Stimulated activated CD4-positive, alpha-beta T cell treated with anti-CD3 and anti-CD28 coated beads, Interleukin-1b, Interleukin-23, amount 100 ng/mL, for 4 hours (primary cell): ENCODE measurements around the gene VENTX.

Source experiments
- DNase-seq, 2 donors: peaks; one replicate each; pipeline ENCODE4 v3.0.0-alpha.2; 2020; ENCODE audit warnings: low read depth in 2 of 2

VENTX gene

DNA sequence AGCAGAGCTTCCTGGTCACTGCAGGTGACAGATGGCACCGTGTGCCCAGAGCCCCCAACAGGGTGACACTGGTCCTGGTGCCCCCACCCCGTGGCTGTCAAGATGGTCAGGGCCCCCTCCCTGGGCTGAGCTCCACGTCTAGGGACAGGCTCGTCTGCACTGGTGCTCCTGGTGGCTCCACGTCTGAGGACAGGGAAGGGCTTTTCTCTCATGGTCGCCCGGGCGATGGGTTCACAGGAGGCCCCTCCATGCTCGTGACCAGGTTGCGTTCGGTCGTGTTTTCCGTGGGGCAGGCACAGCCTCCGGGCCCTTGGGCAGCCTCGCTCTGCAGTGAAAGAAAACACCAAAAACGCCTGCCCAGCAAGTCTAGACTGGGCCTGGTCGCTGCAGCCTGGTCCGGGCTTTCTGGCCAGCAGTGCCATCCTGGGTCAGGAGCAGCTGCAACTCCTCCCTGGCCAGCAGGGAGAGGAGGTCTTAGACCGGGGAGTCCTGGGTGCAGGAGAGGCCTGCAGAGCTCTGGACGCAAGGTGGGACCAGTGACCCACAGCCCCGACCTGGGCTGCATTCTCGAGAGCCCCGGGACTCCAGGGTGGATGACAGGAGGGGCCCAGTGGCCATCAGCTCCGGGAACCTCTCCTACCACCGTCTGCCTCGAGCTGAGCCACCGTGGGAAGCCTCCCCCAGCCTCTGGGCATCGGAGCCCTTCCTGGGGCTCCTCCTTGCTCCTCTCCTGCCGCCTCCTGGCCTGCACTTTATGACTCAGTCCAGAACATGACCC lies 35.5 kb upstream of the VENTX start:
- DNase-seq, result no peak

DNA sequence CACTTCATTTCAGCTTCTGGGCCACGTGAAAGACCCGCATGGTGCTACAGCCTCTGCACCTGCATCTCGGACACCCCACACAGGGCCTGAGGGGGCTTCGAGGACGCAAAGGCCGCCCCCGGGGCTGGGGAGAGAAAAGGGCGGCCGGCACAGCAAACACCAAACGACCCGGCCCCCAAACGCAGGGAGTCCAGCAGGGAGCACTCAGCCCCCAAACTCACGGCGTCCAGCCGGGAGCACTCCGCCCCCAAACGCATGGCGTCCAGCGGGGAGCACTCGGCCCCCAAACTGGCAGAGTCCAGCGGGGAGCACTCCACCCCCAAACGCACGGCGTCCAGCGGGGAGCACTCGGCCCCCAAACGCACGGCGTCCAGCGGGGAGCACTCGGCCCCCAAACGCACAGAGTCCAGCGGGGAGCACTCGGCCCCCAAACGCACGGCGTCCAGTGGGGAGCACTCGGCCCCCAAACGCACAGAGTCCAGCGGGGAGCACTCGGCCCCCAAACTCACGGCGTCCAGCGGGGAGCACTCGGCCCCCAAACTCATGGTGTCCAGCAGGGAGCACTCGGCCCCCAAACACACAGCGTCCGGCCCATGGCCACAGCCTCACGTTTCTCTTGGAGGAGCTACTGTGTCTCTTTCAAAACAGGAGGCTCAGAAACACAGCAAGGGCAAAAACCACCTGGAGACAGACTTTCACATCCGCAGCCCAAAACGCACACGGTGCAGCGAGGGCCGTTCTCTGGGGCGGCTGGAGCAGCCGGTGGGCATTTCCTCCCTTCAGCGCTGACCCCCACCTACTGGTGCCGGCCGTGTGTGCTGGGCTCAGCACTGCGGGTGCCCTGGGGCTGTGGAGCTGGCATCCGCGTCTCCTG lies 34.6 kb upstream of the VENTX start:
- DNase-seq, result no peak

DNA sequence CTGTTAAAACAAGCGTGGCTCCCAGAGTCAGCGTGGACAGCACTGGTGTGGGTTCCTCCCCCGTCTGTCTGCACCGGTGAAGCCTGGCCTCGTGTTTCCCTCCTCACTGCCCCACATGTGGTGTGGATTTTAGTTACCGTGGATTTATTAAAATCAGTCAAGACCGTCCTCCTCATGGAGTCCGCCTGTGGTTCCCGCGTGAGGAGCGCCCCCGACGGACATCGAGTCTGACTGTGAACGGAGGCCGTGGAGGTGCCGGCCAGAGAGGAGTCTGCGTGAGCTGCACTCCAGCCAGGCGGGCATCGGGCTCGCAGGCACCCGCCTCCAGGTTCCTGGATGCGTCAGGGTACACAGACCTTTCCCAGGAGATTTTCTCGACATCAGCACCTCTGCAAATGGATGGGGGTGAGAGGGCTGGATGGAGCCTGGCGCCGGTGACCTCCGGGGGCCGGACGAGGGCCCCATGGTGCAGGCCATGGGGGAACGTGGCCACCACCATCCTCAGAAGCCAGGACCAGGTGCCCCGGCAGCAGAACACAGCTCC lies 33.9 kb upstream of the VENTX start:
- no peak for DNase-seq

DNA sequence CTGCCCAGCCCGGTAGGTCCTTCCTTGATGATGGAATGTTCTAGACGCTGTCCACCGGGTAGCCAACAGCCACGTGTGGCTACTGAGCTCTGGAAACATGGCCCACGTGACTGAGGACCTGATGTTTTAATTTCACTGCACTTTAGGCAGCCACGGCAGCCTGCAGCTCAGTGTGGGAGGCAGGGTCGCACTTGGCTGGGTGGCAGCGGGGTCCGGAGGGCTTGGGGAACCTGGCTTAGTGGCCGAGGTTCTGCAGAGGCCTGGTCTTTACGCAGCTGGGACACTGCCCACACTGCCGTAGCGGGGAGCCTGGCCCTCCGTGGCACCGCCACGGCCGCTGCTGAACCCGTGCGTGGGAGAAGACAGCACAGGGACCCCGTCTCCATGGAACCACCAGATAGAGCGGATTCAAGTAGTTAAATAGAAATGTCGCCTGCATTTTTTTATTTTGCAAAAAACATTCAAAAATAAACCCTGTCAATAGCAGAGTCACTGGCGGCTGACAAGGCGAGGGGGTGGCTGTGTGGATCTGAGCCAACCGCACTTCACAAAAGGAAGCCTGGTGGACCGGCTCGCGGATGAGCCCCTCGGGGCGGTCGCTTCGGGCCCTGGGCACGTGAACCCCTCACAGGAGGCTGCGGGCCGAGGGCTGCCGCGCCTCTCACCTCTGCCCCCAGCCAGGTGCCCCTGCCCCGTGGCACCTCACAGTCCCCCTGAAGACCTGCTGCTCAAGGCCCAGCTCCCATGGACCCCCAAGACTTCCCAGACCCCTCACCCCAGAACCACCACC lies 33.2 kb upstream of the VENTX start:
- DNase-seq, result no peak

DNA sequence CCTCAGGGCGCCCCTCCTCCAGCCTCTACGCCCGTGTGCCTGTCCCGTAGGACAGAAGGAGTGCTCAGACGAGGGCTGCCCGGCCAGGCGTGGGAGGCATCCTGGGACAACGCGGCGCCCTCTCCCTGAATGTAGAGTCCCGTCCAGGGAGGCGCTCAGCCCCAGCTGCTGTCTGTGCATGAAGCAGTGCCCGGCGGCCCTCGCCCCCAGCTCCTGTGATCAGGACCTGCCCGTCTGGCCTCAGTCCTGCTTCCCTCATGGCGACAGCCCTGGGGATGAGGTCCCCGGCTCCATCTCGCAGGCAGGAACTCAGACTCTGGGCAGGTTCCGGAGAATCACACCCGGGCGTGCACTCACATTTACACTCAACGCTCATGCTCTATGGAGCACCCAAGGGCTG lies 32.5 kb upstream of the VENTX start:
- DNase-seq, result no peak

DNA sequence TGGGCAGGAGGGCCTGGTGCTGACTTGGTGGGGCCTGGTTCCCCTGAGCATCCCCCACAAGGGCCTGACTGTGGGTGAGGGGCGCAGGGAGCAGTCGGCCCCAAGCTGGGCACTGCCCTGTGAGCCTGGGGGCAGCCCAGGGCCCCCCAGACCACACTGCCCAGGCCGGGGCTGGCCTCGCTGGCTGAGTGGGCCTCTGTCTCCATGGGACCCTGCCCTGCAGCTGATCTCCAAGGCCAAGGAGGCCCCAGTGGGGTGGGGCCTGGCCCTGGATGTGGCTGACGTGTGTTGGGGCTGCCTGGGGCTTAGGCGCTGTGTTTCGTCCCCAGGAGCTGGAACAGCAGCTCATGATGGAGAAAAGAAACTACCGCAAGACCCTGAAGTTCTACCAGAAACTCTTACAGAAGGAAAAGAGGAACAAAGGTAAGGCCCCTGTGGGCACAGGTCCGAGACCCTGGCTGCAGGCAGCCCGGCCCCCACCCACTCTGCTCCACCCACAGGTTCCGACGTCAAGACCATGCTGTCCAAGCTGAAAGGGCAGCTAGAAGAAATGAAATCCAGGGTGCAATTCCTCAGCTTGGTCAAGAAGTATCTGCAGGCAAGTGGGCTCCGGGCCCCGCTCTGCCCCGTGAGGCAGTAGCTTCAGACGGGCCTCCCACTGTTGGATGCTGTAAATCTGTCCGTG lies 31.2 kb upstream of the VENTX start:
- no peak for DNase-seq

DNA sequence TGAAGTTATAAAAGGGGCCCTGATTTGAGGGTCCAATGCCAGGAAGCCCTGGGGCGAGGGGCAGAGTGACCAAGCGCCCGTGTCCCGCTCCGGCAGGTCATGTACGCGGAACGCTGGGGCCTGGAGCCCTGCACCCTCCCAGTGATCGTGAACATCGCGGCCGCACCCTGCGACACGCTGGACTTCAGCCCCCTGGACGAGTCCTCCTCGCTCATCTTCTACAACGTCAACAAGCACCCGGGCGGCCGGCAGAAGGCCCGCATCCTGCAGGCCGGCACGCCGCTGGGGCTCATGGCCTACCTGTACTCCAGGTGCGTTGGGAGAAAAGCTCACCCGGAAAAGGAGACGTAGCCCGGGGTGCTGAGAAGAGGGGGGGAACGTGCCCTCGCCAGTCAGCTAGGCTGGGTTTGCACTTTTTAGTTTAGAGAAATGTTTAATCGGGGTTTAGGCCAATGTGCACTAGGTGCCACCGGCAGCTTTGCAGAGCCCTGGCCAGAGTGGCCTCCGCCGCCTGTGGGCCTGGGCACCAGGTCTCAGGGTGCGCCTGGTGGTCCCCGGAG lies 30.5 kb upstream of the VENTX start:
- DNase-seq, result no peak

DNA sequence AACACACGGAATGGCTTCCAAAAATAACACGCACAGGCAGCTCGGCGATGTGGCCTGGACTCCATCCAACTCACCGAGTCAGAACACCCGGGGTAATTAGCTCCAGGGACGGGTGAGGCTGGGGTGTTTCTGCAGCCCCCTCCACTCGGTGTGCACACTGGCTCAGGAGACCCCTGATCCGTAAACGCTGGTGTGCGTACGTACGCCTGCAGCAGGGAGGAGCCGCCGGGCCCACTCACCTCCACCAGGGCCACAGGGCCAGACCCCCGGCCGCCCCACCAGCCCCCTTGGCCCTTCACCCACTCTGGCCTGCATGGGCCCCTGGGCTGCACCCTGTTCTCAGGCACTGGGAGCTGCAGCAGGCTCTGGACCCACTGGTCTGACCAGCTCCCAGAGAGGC lies 30.0 kb upstream of the VENTX start:
- DNase-seq, result no peak

DNA sequence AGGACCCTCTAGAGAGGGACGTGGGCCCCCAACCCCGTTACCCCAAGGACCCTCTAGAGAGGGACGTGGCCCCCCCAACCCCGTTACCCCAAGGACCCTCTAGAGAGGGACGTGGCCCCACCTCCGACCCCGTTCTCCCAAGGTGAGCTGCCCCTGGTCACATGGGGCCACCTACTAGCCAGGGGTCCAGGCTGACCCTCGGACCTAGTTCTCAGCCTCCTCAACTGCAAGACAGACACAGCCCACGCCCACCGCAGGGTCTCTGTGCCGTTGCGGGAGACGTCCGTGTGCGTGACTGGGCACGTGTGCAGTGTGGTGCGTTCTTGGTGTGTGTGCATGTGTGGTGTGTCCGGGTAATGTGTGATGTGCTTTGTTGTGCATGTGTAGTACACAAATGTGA lies 29.2 kb upstream of the VENTX start:
- DNase-seq, result no peak

DNA sequence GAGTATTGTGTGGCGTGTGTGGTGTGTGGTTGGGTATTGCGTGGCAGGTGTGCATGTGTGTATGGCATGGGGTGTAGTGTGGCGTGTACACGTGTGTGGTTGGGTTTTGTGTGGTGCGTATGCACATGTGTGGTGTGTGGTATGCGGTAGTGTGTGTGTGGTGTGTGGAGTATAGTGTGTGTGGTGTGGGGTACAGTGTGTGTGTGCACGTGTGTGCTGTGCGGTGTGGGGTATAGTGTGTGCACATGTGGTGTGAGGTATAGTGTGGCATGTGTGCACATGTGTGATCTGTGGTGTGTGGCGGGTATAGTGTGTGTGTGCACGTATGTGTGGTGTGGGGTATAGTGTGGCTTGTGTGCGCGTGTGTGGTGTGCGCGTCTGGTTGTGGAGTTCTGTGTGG lies 28.5 kb upstream of the VENTX start:
- DNase-seq, result no peak

DNA sequence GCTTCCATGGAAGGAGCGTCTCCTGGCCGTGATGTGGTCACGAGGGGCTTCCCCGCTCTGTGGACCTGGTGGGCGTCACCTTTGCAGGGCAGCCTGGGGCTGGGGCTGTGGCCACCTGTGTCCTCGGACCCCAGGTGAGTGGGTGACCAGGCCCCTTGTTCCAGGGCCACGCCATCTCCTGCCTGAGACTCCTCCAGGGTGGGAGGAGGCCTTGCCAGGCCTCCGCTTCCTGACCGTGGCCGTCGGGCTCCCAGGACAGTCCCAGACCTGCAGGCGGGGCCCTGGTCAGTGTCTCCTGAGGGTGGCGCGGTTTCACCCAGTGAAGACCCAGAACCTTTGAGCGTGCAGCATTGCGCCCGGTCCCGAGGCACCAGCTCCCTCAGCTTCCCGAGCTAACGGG lies 28.0 kb upstream of the VENTX start:
- DNase-seq, result no peak

DNA sequence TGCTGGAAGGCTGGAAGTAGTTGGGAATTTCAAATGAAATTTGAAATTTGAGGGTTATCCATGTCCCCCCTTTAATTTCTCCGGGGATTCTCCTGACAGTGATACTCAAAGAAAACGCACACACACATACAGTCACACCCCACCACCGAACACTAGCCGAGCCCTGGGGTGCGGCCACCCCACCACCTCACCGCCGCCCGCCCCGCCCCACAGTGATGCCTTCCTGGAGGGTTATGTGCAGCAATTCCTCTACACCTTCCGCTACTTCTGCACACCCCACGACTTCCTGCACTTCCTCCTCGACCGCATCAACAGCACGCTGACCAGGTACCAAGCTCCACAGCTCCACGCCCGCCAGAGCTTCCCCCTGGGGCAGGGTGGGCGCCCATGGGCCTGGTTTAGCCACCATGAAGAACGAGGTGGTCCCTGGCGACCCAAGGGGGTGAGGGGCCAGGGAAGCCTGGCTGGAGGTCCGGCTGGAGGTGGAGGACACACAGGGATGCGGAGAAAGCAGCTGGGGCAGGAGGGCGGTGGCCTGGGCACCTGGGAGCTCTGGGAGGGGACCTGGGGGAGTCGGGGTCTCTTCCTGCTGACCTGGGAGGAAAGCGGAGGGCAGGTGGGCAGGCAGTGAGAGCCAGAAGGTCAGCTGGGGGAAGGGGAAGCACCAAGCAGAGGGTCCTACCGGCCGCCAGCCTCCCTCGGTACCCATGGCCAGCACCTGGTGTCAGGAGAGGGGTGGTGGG lies 27.1 kb upstream of the VENTX start:
- no peak for DNase-seq

DNA sequence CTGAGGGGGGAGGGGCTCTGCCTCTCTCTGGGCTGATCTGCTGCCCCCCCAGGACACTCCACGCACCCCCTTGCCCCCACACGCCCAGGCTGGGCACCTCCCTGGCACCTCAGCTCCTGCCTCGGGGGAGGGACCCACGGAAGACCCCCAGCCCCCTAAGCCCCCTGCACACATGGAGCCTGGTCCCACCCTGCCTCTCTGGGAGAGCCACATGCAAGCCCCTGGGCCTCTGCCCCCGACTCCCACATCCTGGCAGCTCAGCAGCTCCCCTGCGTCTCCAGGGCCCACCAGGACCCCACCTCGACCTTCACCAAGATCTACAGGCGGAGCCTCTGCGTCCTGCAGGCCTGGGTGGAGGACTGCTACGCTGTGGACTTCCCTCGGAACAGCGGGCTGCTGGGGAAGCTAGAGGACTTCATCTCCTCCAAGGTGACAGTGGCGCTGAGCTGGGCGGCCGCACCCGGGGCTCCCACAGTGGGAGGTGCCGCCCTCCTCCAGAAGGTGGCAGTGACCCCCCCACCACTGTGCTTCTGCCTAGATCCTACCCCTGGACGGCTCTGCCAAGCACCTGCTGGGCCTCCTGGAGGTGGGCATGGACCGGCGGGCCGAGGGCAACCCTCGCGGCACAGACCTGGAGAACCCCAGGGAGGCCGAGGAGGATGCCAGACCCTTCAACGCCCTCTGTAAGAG lies 26.4 kb upstream of the VENTX start:
- no peak for DNase-seq

DNA sequence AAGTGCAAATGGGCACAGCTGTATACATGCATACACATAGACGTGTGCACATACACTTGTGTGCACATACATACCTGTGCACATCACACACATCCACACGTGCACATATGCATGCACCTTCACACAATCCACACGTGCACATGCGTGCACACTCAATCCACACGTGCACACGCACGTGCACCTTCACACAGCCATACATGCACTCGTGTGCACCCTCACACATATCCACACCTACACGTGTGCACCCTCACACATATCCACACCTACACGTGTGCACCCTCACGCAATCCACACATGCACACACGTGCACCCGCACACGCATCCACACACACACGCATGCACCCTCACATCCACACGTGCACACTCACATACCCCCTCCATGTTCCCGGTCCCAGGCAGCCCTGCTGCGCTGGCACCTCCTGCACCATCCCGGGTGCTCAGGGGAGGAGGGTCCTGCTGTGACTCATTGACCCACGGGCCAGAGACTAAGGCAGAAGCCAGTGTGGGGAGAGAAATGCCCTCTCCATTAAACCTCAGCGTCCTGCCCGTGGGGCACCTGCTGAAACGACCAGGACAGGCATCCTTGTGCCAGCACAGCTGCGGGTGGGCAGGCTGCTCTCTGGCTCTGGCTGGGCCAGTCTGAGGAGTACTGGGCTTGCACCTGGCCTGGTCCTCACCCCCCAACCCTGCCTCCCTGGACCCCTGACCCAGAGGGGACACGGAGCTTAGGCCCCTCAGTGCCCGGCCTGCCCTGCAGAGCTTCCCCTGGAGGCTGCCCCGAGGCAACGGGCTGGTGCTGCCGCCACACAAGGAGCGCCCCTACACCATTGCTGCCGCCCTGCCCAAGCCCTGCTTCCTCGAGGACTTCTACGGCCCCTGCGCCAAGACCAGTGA lies 25.4 kb upstream of the VENTX start:
- DNase-seq, result no peak

DNA sequence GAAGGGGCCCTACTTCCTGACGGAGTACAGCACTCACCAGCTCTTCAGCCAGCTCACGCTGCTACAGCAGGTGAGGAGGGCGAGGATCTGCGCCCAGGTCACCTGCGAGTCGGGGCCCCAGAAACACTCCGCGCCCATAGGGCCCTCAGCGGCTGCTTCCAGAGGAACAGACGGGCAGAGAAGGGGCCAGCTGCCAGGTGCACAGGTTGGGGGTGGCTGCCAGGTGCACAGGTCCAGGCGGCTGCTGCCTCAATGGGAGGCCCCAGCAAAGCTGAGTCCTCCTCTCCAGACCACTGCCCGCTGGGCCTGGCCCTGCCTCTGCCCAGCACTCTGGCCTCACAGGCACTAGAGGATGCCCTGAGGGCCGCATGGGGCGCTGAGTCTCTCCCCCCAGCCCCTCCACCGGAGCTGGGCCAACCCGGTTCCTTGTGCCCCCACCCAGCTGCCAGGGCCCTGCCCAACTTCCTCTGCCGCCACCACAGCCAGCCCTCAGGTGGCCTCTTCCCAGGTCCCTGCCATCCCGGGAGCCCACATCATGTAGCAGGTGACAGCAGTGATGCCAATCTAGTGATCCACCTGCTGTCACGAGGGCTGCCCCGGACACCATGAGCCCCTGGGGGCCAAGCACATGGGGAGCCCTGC lies 24.7 kb upstream of the VENTX start:
- no peak for DNase-seq

DNA sequence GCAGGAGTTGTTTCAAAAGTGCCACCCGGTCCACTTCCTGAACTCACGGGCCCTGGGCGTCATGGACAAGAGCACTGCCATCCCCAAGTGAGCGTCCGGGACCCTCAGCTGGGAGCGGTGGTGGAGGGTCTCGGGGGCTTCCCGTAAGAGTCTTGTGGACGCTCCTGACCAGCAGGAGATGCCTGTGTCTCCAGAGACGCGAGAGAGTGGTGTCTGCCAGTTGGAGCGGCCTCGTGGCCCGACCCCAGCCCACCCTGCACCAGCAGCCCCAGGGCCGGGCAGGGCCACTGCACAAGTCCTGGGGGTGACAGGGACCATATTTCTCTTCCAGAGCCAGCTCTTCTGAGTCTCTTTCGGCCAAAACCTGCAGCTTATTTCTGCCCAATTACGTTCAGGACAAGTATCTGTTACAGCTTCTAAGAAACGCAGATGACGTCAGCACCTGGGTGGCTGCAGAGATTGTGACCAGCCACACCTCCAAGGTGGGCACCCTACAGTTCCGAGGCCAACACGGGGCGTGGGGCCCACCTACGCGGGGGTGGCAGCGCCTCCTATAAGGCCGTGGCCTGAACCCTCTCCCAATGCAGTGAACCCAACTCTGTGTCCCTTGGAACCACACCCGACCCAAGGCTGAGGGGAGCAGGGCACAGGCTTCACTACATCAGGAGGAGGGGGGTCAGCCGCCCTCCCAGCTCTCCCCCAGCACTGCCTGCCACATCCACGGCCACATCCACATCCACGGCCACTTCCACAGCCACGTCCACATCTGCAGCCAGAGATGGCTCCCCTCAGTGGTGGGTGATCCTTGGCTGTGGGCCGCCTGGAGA lies 23.8 kb upstream of the VENTX start:
- no peak for DNase-seq
